Fibroblast of mammary gland (primary cell): ENCODE results near the gene TMPRSS11D.
A peak's percentile ranks its signal among the peaks of the same experiment; 100 is the strongest.

Source experiments
- DNase-seq: peaks from one replicate; pipeline ENCODE4 v3.0.0-alpha.2; 2010; ENCODE audit warnings: low read depth
- H3K4me3 ChIP-seq: 2 replicates; pipeline ENCODE4 v1.5.1; 2011; ENCODE audit warnings: low read depth, mild to moderate bottlenecking, low read length, moderate library complexity; ENCODE audit not compliant: control insufficient read depth
- TF ChIP-seq, protein P1 (sequence below): conservative IDR thresholded peaks from 2 replicates; pipeline ENCODE4 v1.5.1; 2011; ENCODE audit warnings: low read depth, low read length, inconsistent platforms; ENCODE audit not compliant: control insufficient read depth, insufficient read depth

Gene TMPRSS11D

DNA sequence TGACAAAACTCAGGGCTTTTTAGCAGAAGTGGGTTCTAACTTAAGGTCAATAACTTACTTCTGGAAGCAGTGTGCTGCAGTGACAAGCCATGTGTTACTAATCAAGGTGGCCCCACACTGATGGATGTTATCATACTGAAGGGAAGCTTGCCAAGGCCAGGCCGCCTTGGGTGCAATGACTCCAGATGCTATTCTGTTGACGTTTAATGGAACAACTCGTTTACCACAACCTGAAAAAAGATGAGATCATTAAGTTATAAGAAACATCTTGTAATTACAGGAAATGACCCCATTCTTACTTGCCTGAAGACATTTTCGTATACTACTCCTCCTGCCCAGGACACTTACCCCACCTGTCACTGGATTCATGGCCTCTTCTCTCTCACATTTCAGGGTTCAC lies 38.9 kb upstream of the TMPRSS11D start:
- H3K4me3 ChIP-seq: no peak overlapping the region
- peak; percentile 76 for DNase-seq
- TF ChIP-seq, protein P1, sequence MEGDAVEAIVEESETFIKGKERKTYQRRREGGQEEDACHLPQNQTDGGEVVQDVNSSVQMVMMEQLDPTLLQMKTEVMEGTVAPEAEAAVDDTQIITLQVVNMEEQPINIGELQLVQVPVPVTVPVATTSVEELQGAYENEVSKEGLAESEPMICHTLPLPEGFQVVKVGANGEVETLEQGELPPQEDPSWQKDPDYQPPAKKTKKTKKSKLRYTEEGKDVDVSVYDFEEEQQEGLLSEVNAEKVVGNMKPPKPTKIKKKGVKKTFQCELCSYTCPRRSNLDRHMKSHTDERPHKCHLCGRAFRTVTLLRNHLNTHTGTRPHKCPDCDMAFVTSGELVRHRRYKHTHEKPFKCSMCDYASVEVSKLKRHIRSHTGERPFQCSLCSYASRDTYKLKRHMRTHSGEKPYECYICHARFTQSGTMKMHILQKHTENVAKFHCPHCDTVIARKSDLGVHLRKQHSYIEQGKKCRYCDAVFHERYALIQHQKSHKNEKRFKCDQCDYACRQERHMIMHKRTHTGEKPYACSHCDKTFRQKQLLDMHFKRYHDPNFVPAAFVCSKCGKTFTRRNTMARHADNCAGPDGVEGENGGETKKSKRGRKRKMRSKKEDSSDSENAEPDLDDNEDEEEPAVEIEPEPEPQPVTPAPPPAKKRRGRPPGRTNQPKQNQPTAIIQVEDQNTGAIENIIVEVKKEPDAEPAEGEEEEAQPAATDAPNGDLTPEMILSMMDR: no peak

DNA sequence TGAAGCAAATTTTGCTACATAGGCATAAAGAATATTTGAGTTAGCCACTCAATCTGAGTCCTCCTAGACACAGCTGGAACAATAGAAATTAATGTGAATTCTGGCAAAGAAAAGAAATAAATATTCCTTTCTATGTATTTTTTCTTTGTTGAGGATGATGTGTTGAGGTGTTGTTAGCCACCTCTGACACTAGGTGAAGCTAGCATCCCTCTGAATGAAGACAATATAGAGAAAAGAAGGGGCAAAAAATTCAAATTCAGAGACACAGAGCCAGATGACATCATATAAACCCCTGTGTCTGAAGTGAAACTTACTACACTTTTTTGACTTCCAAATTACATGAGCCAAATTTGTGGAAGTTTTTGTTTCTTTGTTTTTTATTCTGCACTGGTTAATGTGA lies 34.6 kb upstream of the TMPRSS11D start:
- no peak overlapping the region for H3K4me3 ChIP-seq
- no peak for DNase-seq
- TF ChIP-seq, protein P1: peak; percentile 32

DNA sequence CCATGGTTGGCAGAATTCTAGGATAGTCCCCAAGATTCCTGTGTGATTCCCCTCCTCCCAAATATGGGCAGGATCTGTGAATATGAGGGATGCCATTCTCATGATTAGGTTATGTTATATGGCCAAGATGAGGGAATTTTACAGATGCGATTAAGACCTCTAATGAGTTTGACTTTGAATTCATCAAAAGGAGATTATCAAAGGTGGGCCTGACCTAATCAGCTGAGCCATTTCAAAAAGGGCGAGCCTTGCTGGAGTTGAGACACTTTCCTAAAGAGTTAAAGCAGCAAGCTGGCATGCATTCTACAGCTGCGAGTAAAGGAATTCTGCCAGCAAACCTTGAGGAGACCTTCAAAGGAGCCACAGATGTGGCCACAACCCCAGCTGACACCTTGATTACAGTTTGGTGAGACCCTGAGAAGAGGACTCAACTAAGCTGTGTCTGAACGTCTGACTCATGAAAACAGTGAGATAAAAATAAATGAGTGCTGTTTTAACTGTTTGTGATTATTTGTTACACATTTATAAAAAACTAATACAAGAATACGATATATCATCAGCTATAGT lies 31.7 kb upstream of the TMPRSS11D start:
- TF ChIP-seq, protein P1: no peak
- no peak overlapping the region for H3K4me3 ChIP-seq
- no peak for DNase-seq

DNA sequence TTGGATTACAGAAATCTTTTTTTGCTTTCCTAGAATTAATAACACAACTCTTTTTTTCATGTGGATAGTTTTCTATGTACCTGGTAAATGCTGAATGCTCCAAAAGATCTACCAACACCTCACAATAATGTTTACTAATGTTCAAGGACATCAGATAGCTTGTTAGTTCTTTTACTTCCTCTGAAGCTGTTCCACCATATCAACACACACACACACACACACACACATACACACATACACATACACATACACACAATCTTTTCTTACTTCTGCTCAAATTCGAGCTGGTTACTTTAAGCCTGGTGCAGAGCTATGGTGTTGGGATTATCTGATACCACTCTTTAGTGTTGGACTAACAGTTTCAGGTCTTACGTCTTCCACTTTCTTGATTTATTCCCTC lies 28.3 kb upstream of the TMPRSS11D start:
- TF ChIP-seq, protein P1: no peak
- no peak for DNase-seq
- no peak overlapping the region for H3K4me3 ChIP-seq

DNA sequence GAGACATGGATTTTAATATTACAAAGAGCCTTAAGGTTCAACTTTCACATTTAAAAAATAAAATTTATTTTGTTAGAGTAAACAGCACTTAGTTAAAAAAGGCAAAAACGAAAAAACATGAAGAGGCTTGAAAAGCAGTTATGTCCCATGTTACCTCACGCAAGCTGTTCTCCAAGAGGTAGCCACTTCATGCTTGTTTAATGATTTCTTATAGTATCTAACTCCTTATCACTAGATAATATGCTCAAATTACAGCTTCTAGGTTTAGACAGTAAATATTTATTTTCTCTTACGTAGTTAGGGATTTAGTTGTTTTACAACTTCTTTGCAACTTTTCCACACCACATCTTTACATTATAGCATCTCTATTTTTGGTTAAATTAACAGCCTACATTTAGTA lies 27.8 kb upstream of the TMPRSS11D start:
- no peak for DNase-seq
- TF ChIP-seq, protein P1: no peak
- H3K4me3 ChIP-seq: no peak overlapping the region

DNA sequence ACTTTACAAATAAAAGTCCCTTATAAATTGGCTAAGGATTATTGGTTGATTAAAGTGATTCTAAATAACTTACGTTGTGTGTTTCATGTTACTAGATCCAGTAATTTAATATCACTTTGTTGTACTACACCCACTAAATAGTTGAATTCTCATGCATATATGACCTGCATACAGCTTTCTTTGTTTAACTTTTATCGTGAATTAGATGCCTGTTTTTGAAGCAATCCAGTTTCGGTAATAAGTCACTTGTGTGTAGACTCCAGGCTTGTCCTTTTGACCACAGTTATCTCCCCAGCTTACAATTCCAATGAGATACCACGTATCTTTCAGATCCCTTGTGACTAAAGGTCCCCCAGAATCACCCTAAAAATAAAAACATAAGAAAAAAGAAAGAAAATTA lies 27.3 kb upstream of the TMPRSS11D start:
- no peak for DNase-seq
- TF ChIP-seq, protein P1: no peak
- H3K4me3 ChIP-seq: no peak overlapping the region

DNA sequence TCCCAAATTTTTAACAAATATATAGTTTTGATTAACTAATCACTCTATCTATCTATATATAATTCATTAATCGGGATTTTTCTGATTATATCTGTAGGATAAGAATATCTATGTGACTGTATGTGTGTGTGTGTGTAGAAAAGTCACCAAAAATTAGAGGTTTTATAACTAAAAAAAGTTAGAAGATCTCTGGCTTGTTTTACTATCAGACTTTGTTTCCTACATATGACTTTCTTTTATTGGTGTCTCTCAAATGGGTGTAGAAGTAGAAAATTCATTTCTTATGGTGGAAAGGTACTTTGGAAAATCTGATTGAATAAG lies 26.7 kb upstream of the TMPRSS11D start:
- TF ChIP-seq, protein P1: no peak
- H3K4me3 ChIP-seq: no peak overlapping the region
- no peak for DNase-seq
